HEK293 (cell line): ENCODE results near the gene MAU2.

Experiments used
- CTCF ChIA-PET: fragments of 350-600 bp; formaldehyde crosslinking; extraction: SDS; loops from one replicate; lab custom pipeline; 2021; ENCODE audit warnings: antibody characterized with exemption; lab: Yijun Ruan, JAX
- POLR2A ChIA-PET: fragments of 300-600 bp; formaldehyde crosslinking; extraction: SDS; loops from one replicate; lab custom pipeline; 2020; ENCODE audit warnings: antibody characterized with exemption, inconsistent platforms; lab: Yijun Ruan, JAX
- H3K27ac ChIP-seq: fragments of 200-500 bp; sonication (Bioruptor generic); 2 replicates; pipeline ENCODE4 v1.5.1; 2014; ENCODE audit warnings: low read depth, low read length, control low read depth, inconsistent platforms; ENCODE audit errors: extremely low read depth
- H3K36me3 ChIP-seq, 2 experiments: fragments of 200-500 bp in 1 of 2; sonication (Bioruptor generic) in 1 of 2; 1 replicate in 1 of 2; 2 replicates in 1 of 2; pipeline ENCODE4 v1.5.1; 2014 to 2017; ENCODE audit warnings: inconsistent platforms in 2 of 2, low read length in 2 of 2; ENCODE audit not compliant: control insufficient read depth in 2 of 2, insufficient read depth in 1 of 2
- H3K4me1 ChIP-seq: fragments of 200-500 bp; sonication (Bioruptor generic); 2 replicates; pipeline ENCODE4 v1.5.1; 2014; ENCODE audit warnings: mild to moderate bottlenecking, low read length, inconsistent platforms; ENCODE audit not compliant: control insufficient read depth, insufficient read depth
- H3K4me3 ChIP-seq: 2 replicates; pipeline ENCODE4 v1.5.1; 2011; ENCODE audit warnings: low read depth, mild to moderate bottlenecking, control low read depth, low read length, moderate library complexity
- H3K9me3 ChIP-seq: fragments of 200-500 bp; sonication (Bioruptor generic); 2 replicates; pipeline ENCODE4 v1.5.1; 2014; ENCODE audit warnings: low read depth, low read length, inconsistent platforms; ENCODE audit not compliant: control insufficient read depth, insufficient read depth
- CTCF ChIP-seq: fragments of 450-650 bp; formaldehyde crosslinking; IDR thresholded peaks from 2 replicates; pipeline ENCODE4 v1.5.1; 2016; ENCODE audit warnings: missing biosample characterization, missing genetic modification characterization
- GLI4 ChIP-seq: fragments of 450-650 bp; formaldehyde crosslinking; IDR thresholded peaks from 2 replicates; pipeline ENCODE4 v1.5.1; 2016; ENCODE audit warnings: missing biosample characterization, missing genetic modification characterization
- KLF9 ChIP-seq: fragments of 450-650 bp; formaldehyde crosslinking; IDR thresholded peaks from 2 replicates; pipeline ENCODE4 v1.5.1; 2016; ENCODE audit warnings: missing biosample characterization, missing genetic modification characterization, low read depth
- SCRT2 ChIP-seq: fragments of 450-650 bp; formaldehyde crosslinking; IDR thresholded peaks from 2 replicates; pipeline ENCODE4 v1.5.1; 2016; ENCODE audit warnings: missing biosample characterization, missing genetic modification characterization
- ZNF2 ChIP-seq: fragments of 450-650 bp; formaldehyde crosslinking; IDR thresholded peaks from 2 replicates; pipeline ENCODE4 v1.5.1; 2016; ENCODE audit warnings: missing biosample characterization, missing genetic modification characterization
- ZNF302 ChIP-seq: fragments of 450-650 bp; formaldehyde crosslinking; IDR thresholded peaks from 2 replicates; pipeline ENCODE4 v1.5.1; 2016; ENCODE audit warnings: missing biosample characterization, missing genetic modification characterization, low read depth
- ZNF394 ChIP-seq: fragments of 450-650 bp; formaldehyde crosslinking; IDR thresholded peaks from 2 replicates; pipeline ENCODE4 v1.5.1; 2016; ENCODE audit warnings: missing biosample characterization, missing genetic modification characterization, mild to moderate bottlenecking, moderate library complexity, borderline replicate concordance
- ZNF449 ChIP-seq: fragments of 450-650 bp; formaldehyde crosslinking; IDR thresholded peaks from 2 replicates; pipeline ENCODE4 v1.5.1; 2017; ENCODE audit warnings: missing biosample characterization, mild to moderate bottlenecking, missing genetic modification characterization, moderate library complexity
- ZNF629 ChIP-seq: fragments of 450-650 bp; formaldehyde crosslinking; IDR thresholded peaks from 2 replicates; pipeline ENCODE4 v1.5.1; 2017; ENCODE audit warnings: missing biosample characterization, missing genetic modification characterization
- ZNF654 ChIP-seq: fragments of 450-650 bp; formaldehyde crosslinking; IDR thresholded peaks from 2 replicates; pipeline ENCODE4 v1.5.1; 2016; ENCODE audit warnings: low read depth, missing biosample characterization, missing genetic modification characterization
- ZNF704 ChIP-seq: fragments of 450-650 bp; formaldehyde crosslinking; IDR thresholded peaks from 2 replicates; pipeline ENCODE4 v1.5.1; 2016; ENCODE audit warnings: missing biosample characterization, missing genetic modification characterization
- ZNF707 ChIP-seq: fragments of 450-650 bp; formaldehyde crosslinking; IDR thresholded peaks from 2 replicates; pipeline ENCODE4 v1.5.1; 2016; ENCODE audit warnings: missing biosample characterization, missing genetic modification characterization

MAU2 gene

GRCh38 chr19:19338082-19338481 is 17.5 kb downstream of the MAU2 start (continued):
- TF ChIP-seq ZNF704 (tag by site-specific recombination), result no peak

DNA sequence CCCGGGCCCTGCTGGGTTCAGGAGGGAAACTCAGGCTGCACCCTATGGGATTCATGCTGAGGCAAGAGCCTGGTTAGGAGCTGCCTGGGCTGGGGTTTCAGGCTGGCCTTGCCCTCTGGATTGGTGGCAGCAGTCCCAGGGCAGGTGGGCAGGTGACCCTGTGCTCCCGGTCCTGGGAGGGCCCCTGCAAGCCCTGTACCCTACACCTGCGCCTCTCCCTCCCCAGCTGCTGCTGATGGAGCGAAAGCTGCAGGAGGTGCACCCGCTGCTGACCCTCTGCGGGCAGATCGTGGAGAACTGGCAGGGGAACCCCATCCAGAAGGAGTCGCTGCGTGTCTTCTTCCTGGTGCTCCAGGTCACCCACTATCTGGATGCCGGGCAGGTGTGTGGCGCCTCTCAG is 20.4 kb downstream of the MAU2 start:
- Histone ChIP-seq H3K4me1 (no peaks in the 10 kb centered on the region), H3K27ac (no peak overlapping the region), H3K9me3 (no peaks in the 10 kb centered on the region), H3K4me3 (no peak overlapping the region), H3K36me3 (peaks cover 10 to 89% of the 10 kb centered on the region in 2 experiments)
- TF ChIP-seq GLI4, result no peak
- no peak for TF ChIP-seq KLF9 (tag by site-specific recombination)
- TF ChIP-seq ZNF449, result no peak
- ChIA-PET POLR2A (no interaction called here), CTCF (interaction anchor here (0.8 to 2.3 kb wide), 3 partner anchors 8 to 155 kb away, joined by 4 to 17 read pairs (median 6); no protein-coding TSS in a partner anchor)

- POLR2A ChIA-PET, result interaction anchor here (1.0 kb wide), 2 partner anchors 58 to 148 kb away, joined by 3 to 5 read pairs; no protein-coding TSS in a partner anchor
- Histone ChIP-seq H3K27ac (no peak overlapping the region), H3K36me3 (peaks cover 7 to 89% of the 10 kb centered on the region in 2 experiments; a peak in 2 of 3 replicates), H3K4me3 (no peak overlapping the region), H3K9me3 (no peaks in the 10 kb centered on the region), H3K4me1 (no peaks in the 10 kb centered on the region)
- CTCF ChIA-PET, result interaction anchor here (0.6 to 2.3 kb wide), 29 partner anchors 9 to 960 kb away, joined by 3 to 17 read pairs (median 4); no protein-coding TSS in a partner anchor
- TF ChIP-seq ZNF654 (tag by site-specific recombination), result peak; percentile 24
- no peak for TF ChIP-seq ZNF629 (tag by site-specific recombination)
- TF ChIP-seq ZNF394, result peak; percentile 39; the same call in 1 of the 2 replicates
- peak; percentile 64 for TF ChIP-seq CTCF (tag by site-specific recombination)
- peak; percentile 80 for TF ChIP-seq ZNF2
Measured at GRCh38 chr19:19342086-19343015, 21.7 kb downstream of the MAU2 start.

DNA sequence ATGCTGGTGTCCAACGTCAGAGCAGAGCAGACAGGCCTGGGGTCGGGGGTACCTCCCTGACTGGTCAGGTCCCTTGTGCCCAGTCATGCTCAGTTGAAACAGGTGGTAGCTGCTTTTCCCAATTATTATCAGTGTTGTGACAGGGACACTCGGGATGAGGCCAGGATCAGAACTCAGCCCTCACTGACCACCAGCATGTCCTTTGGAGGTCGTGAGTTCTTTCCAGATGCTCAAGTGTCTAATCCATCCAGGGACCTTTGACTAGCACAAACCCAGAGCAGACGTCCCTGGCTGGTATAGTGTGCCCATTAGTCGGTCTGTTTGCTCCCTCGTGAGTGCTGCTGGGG is 22.4 kb downstream of the MAU2 start:
- TF ChIP-seq ZNF707 (tag by site-specific recombination), result no peak
- no peak for TF ChIP-seq ZNF302 (tag by site-specific recombination)
- TF ChIP-seq SCRT2 (tag by site-specific recombination), result peak; percentile 65
- H3K27ac ChIP-seq, result no peak overlapping the region
- H3K36me3 ChIP-seq, result peaks cover 9 to 89% of the 10 kb centered on the region in 2 experiments; a peak in 2 of 3 replicates
- POLR2A ChIA-PET, result interaction anchor here (0.7 to 1.0 kb wide), 2 partner anchors 147 to 165 kb away, joined by 3 read pairs; no protein-coding TSS in a partner anchor
- no peak overlapping the region for H3K4me3 ChIP-seq
- CTCF ChIA-PET, result interaction anchor here (0.5 to 2.3 kb wide), 20 partner anchors 9 to 961 kb away, joined by 3 to 17 read pairs (median 5); no protein-coding TSS in a partner anchor
- H3K4me1 ChIP-seq, result no peaks in the 10 kb centered on the region
- no peaks in the 10 kb centered on the region for H3K9me3 ChIP-seq
